Suprapubic skin (tissue), 4 donors: ENCODE results near the gene SYT17. TPM values are rescaled to one million over a fixed set of nuclear protein-coding genes. Genes with fewer than 3 reads are reported as not detected.

Experiments
- DNase-seq, 2 donors: peaks; one replicate each; pipeline ENCODE4 v3.0.0-alpha.2; 2019; ENCODE audit warnings: low spot score in 2 of 2
- H3K27ac ChIP-seq: fragments of 200-600 bp; sonication (generic); one replicate; pipeline ENCODE4 v1.5.1; 2019
- H3K27me3 ChIP-seq: fragments of 200-600 bp; sonication (generic); one replicate; pipeline ENCODE4 v1.5.1; 2019
- H3K36me3 ChIP-seq: fragments of 200-600 bp; sonication (generic); one replicate; pipeline ENCODE4 v1.5.1; 2019
- H3K4me1 ChIP-seq: fragments of 200-600 bp; sonication (generic); one replicate; pipeline ENCODE4 v1.5.1; 2019
- H3K4me3 ChIP-seq: fragments of 200-600 bp; sonication (generic); one replicate; pipeline ENCODE4 v1.5.1; 2019; ENCODE audit warnings: mild to moderate bottlenecking
- H3K9me3 ChIP-seq: fragments of 200-600 bp; sonication (generic); one replicate; pipeline ENCODE4 v1.5.1; 2019
- CTCF ChIP-seq, 2 donors: fragments of 200-600 bp in 1 of 2; fragments of 450-650 bp in 1 of 2; sonication (generic) in 1 of 2; IDR thresholded peaks; one replicate each; pipeline ENCODE4 v1.5.1; 2016 to 2019; ENCODE audit warnings: antibody characterized with exemption in 2 of 2, mild to moderate bottlenecking in 1 of 2, moderate library complexity in 1 of 2
- EP300 ChIP-seq: sonication (generic); formaldehyde crosslinking; IDR thresholded peaks from one replicate; pipeline ENCODE4 v1.6.1; 2017; ENCODE audit warnings: antibody characterized with exemption
- POLR2A ChIP-seq, 2 donors: fragments of 450-650 bp; IDR thresholded peaks; one replicate each; pipeline ENCODE4 v1.6.1; 2017; ENCODE audit warnings: antibody characterized with exemption in 2 of 2, mild to moderate bottlenecking in 2 of 2, moderate library complexity in 2 of 2
- POLR2AphosphoS5 ChIP-seq, 3 donors: sonication (generic); formaldehyde crosslinking; IDR thresholded peaks; one replicate each; pipeline ENCODE4 v1.6.1; 2017; ENCODE audit warnings: antibody characterized with exemption in 3 of 3
- WGBS: methylation state at CpG from one replicate; pipeline ENCODE4 v1.1.5; 2018; 5-methylcytosine and 5-hydroxymethylcytosine counted together
- total RNA-seq, 4 donors: library from RNA; depleted of rRNA; stranded (reverse); fragments of >200 nt; gene quantifications; one replicate each; pipeline ENCODE4 v1.1.0, GENCODE V29; 2016

Gene SYT17
- total RNA-seq, 4 donors from 2014 or later: 2.5 to 27.6 (median 9.7) TPM

- Histone ChIP-seq H3K27ac (no peak overlapping the region), H3K4me3 (no peak overlapping the region), H3K9me3 (no peaks in the 10 kb centered on the region), H3K36me3 (no peaks in the 10 kb centered on the region), H3K4me1 (no peaks in the 10 kb centered on the region), H3K27me3 (no peaks in the 10 kb centered on the region)
- no peak for TF ChIP-seq POLR2AphosphoS5 (IDR thresholded peaks at IDR 0.05)
- no peak for TF ChIP-seq POLR2A (IDR thresholded peaks at IDR 0.05)
- no peak for TF ChIP-seq EP300
- TF ChIP-seq CTCF (IDR thresholded peaks at IDR 0.05): no peak
- DNase-seq: no peak
- WGBS: 92% methylated on average over 4 of the region's 4 CpGs
Measured at GRCh38 chr16:19180741-19181140, 12.7 kb downstream of the SYT17 start.

- H3K9me3 ChIP-seq: no peaks in the 10 kb centered on the region
- H3K4me1 ChIP-seq: no peaks in the 10 kb centered on the region
- DNase-seq: no peak
- H3K27me3 ChIP-seq: no peaks in the 10 kb centered on the region
- WGBS: 84% methylated on average over 6 of the region's 6 CpGs
- H3K27ac ChIP-seq: no peak overlapping the region
- no peaks in the 10 kb centered on the region for H3K36me3 ChIP-seq
- no peak for TF ChIP-seq EP300
- TF ChIP-seq POLR2A (IDR thresholded peaks at IDR 0.05): no peak
- TF ChIP-seq POLR2AphosphoS5 (IDR thresholded peaks at IDR 0.05): no peak
- TF ChIP-seq CTCF (IDR thresholded peaks at IDR 0.05): no peak
- no peak overlapping the region for H3K4me3 ChIP-seq
Measured at GRCh38 chr16:19182481-19182880, 14.4 kb downstream of the SYT17 start.

GRCh38 chr16:19183187-19183586 is 15.1 kb downstream of the SYT17 start:
- H3K9me3 ChIP-seq: no peaks in the 10 kb centered on the region
- DNase-seq: no peak
- WGBS: 90% methylated on average over 6 of the region's 6 CpGs
- H3K4me3 ChIP-seq: no peak overlapping the region
- H3K4me1 ChIP-seq: no peaks in the 10 kb centered on the region
- no peaks in the 10 kb centered on the region for H3K36me3 ChIP-seq
- TF ChIP-seq POLR2A (IDR thresholded peaks at IDR 0.05) (no peak), EP300 (no peak), CTCF (IDR thresholded peaks at IDR 0.05) (no peak), POLR2AphosphoS5 (IDR thresholded peaks at IDR 0.05) (no peak)
- no peaks in the 10 kb centered on the region for H3K27me3 ChIP-seq
- H3K27ac ChIP-seq: no peak overlapping the region

- Histone ChIP-seq H3K27me3 (no peaks in the 10 kb centered on the region), H3K4me1 (no peaks in the 10 kb centered on the region), H3K36me3 (no peaks in the 10 kb centered on the region), H3K9me3 (no peaks in the 10 kb centered on the region), H3K27ac (no peak overlapping the region), H3K4me3 (no peak overlapping the region)
- DNase-seq: no peak
- TF ChIP-seq POLR2AphosphoS5 (IDR thresholded peaks at IDR 0.05) (no peak), EP300 (no peak), POLR2A (IDR thresholded peaks at IDR 0.05) (no peak), CTCF (IDR thresholded peaks at IDR 0.05) (no peak)
- 71% methylated on average over 9 of the region's 9 CpGs for WGBS
Measured at GRCh38 chr16:19184823-19185509, 16.9 kb downstream of the SYT17 start.

GRCh38 chr16:19185510-19185851 is 17.4 kb downstream of the SYT17 start:
- no peak for DNase-seq
- H3K27me3 ChIP-seq: no peaks in the 10 kb centered on the region
- H3K9me3 ChIP-seq: no peaks in the 10 kb centered on the region
- H3K27ac ChIP-seq: no peak overlapping the region
- TF ChIP-seq CTCF (IDR thresholded peaks at IDR 0.05) (no peak), POLR2AphosphoS5 (IDR thresholded peaks at IDR 0.05) (no peak), POLR2A (IDR thresholded peaks at IDR 0.05) (no peak), EP300 (no peak)
- H3K36me3 ChIP-seq: no peaks in the 10 kb centered on the region
- H3K4me3 ChIP-seq: no peak overlapping the region
- H3K4me1 ChIP-seq: no peaks in the 10 kb centered on the region
- WGBS: 95% methylated on average over 6 of the region's 8 CpGs
